ENCODE results near the gene RAPGEF5.

Gene RAPGEF5

DNA sequence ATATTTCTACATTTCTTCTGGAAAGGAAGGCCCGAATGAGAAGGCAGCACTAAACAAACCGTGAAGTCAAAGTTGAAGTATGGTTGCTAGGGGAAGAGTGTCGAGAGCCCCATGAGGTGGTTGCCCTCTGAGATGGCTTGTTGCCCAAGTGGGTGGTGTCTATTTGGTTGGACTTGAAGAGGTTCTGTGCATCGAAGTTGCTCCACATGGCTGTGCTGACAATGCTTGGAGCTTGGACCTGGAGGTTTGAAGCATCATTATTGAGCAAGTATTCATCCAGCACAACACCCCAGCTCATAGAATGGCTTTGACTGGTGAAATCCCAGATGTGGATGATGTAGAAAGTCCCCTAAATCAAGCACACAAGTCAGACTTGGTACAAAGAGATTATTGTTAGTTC is 246.1 kb downstream of the RAPGEF5 start:
- H3K27me3 ChIP-seq (ENCODE audit: insufficient read depth, poor library complexity, severe bottlenecking): peaks cover 2% of the 10 kb centered on the region
- H3K4me3 ChIP-seq (replicated peaks; ENCODE audit: insufficient read depth, low read length): no peak overlapping the region
- TF ChIP-seq, protein P1, sequence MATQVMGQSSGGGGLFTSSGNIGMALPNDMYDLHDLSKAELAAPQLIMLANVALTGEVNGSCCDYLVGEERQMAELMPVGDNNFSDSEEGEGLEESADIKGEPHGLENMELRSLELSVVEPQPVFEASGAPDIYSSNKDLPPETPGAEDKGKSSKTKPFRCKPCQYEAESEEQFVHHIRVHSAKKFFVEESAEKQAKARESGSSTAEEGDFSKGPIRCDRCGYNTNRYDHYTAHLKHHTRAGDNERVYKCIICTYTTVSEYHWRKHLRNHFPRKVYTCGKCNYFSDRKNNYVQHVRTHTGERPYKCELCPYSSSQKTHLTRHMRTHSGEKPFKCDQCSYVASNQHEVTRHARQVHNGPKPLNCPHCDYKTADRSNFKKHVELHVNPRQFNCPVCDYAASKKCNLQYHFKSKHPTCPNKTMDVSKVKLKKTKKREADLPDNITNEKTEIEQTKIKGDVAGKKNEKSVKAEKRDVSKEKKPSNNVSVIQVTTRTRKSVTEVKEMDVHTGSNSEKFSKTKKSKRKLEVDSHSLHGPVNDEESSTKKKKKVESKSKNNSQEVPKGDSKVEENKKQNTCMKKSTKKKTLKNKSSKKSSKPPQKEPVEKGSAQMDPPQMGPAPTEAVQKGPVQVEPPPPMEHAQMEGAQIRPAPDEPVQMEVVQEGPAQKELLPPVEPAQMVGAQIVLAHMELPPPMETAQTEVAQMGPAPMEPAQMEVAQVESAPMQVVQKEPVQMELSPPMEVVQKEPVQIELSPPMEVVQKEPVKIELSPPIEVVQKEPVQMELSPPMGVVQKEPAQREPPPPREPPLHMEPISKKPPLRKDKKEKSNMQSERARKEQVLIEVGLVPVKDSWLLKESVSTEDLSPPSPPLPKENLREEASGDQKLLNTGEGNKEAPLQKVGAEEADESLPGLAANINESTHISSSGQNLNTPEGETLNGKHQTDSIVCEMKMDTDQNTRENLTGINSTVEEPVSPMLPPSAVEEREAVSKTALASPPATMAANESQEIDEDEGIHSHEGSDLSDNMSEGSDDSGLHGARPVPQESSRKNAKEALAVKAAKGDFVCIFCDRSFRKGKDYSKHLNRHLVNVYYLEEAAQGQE (IDR thresholded peaks at IDR 0.05; ENCODE audit: insufficient replicate concordance, low read depth): no peak
- TF ChIP-seq SPI1 (IDR thresholded peaks at IDR 0.05; ENCODE audit: borderline replicate concordance, low read depth): no peak
- TF ChIP-seq GABPA (IDR thresholded peaks at IDR 0.05; ENCODE audit: low read depth): no peak
- no peak for TF ChIP-seq POLR2AphosphoS5 (IDR thresholded peaks at IDR 0.05; ENCODE audit: low read depth)
- TF ChIP-seq, protein P2, sequence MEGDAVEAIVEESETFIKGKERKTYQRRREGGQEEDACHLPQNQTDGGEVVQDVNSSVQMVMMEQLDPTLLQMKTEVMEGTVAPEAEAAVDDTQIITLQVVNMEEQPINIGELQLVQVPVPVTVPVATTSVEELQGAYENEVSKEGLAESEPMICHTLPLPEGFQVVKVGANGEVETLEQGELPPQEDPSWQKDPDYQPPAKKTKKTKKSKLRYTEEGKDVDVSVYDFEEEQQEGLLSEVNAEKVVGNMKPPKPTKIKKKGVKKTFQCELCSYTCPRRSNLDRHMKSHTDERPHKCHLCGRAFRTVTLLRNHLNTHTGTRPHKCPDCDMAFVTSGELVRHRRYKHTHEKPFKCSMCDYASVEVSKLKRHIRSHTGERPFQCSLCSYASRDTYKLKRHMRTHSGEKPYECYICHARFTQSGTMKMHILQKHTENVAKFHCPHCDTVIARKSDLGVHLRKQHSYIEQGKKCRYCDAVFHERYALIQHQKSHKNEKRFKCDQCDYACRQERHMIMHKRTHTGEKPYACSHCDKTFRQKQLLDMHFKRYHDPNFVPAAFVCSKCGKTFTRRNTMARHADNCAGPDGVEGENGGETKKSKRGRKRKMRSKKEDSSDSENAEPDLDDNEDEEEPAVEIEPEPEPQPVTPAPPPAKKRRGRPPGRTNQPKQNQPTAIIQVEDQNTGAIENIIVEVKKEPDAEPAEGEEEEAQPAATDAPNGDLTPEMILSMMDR (IDR thresholded peaks at IDR 0.05; ENCODE audit: insufficient read depth, low read length): no peak
- no peak for DNase-seq (ENCODE audit: low read depth in 1 of 2, low spot score in 1 of 2)
- H3K27ac ChIP-seq (replicated peaks): no peak overlapping the region

DNA sequence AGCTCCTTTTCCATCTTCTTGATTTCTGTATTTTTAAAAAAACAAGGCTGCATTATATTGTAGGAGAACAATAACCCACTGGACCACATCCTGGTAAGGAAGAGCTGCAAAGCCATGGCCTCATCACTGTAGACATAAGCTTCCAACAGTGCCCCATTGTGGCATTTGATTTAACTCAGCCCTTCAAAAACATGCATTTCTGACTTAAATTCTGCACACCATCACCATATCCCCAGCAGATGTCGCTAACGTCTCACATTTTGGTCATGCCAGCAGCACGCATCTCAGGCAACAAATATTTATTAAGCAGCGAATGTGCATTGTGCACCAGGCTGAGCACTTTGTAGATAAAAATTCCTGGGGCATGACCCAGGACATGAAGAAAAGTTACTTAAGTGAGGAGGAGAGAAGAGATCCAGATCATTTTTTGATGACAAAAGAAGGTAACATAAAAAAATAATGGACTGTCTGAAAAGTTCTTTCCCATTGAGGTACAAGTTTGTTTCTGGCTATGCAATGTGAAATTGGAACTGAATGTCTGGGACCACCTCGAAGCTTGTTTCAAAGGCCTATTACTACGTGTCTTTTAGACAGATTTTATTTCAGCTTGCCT is 246.6 kb downstream of the RAPGEF5 start:
- peak; percentile 29 to 59 for DNase-seq (ENCODE audit: low read depth in 1 of 2, low spot score in 1 of 2)
- TF ChIP-seq GABPA (IDR thresholded peaks at IDR 0.05; ENCODE audit: low read depth) (no peak), SPI1 (IDR thresholded peaks at IDR 0.05; ENCODE audit: borderline replicate concordance, low read depth) (no peak)
- TF ChIP-seq, protein P2 (IDR thresholded peaks at IDR 0.05; ENCODE audit: insufficient read depth, low read length): peak; percentile 80
- TF ChIP-seq, protein P1 (IDR thresholded peaks at IDR 0.05; ENCODE audit: insufficient replicate concordance, low read depth): no peak
- H3K27me3 ChIP-seq (ENCODE audit: insufficient read depth, poor library complexity, severe bottlenecking): peaks cover 2% of the 10 kb centered on the region
- H3K27ac ChIP-seq (replicated peaks): no peak overlapping the region
- no peak overlapping the region for H3K4me3 ChIP-seq (replicated peaks; ENCODE audit: insufficient read depth, low read length)

DNA sequence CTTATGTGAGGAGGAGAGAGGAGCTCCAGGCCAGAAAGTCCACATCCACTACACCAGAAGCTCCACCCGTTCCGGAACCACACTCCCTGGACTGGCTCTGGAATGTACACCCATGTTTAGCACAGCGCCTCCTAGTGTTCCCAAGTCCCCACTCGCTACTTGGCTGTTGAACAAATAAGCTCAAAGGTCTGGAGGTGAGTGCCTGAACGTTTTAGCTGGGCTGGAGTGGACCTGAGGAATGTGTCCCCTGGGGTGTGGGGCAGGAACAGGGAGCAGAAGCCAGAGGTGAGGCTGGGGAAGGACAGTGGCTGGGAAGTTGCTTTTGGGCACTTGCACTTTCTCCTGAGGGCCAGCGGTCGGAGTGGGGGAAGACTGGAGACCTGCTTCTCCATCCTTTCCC is 247.2 kb downstream of the RAPGEF5 start:
- H3K27me3 ChIP-seq (ENCODE audit: insufficient read depth, poor library complexity, severe bottlenecking): peaks cover 2% of the 10 kb centered on the region
- no peak overlapping the region for H3K27ac ChIP-seq (replicated peaks)
- no peak for TF ChIP-seq GABPA (IDR thresholded peaks at IDR 0.05; ENCODE audit: low read depth)
- TF ChIP-seq, protein P2 (IDR thresholded peaks at IDR 0.05; ENCODE audit: insufficient read depth, low read length): peak; percentile 20
- DNase-seq (ENCODE audit: low read depth in 1 of 2, low spot score in 1 of 2): peak in 1 of 2 experiments; percentile 11
- H3K4me3 ChIP-seq (replicated peaks; ENCODE audit: insufficient read depth, low read length): no peak overlapping the region

Measured in HL-60 (cell line).